ENCODE results near the gene ABHD5.

- TF ChIP-seq TAF1 (IDR thresholded peaks at IDR 0.05; ENCODE audit: borderline replicate concordance, low read depth, low read length) (no peak), POLR2A (IDR thresholded peaks at IDR 0.05; ENCODE audit: low read depth, low read length) (no peak), POLR2AphosphoS5 (IDR thresholded peaks at IDR 0.05; ENCODE audit: low read depth, low read length) (no peak)
Measured at GRCh38 chr3:43771610-43772009, 80.9 kb downstream of the ABHD5 start.
